GM10248 (cell line): ENCODE results near the gene VIPR1.

Source experiments
- CTCF ChIA-PET: fragments of 300-600 bp; sonication (Branson Sonifier 250); formaldehyde crosslinking; extraction: SDS; loops from one replicate; lab custom pipeline; 2021; ENCODE audit warnings: antibody characterized with exemption; lab: Yijun Ruan, JAX
- POLR2A ChIA-PET: fragments of 350-650 bp; sonication (Branson Sonifier 250); formaldehyde crosslinking; extraction: SDS; loops from one replicate; lab custom pipeline; 2020; ENCODE audit warnings: antibody characterized with exemption; lab: Yijun Ruan, JAX
- DNase-seq: peaks from one replicate; pipeline ENCODE4 v3.0.0; 2012; ENCODE audit errors: extremely low spot score
- CTCF ChIP-seq: IDR thresholded peaks from 2 replicates; pipeline ENCODE4 v1.5.1; 2012; ENCODE audit warnings: mild to moderate bottlenecking, low read depth; ENCODE audit errors: extremely low read depth, missing control alignments, control extremely low read depth

VIPR1 gene

GRCh38 chr3:42492508-42493080 lies 9.8 kb upstream of the VIPR1 start:
- no peak for TF ChIP-seq CTCF
- POLR2A ChIA-PET = no interaction called here
- CTCF ChIA-PET = no interaction called here
- no peak for DNase-seq

- no peak for TF ChIP-seq CTCF
- POLR2A ChIA-PET = no interaction called here
- no peak for DNase-seq
- CTCF ChIA-PET = no interaction called here
Measured at GRCh38 chr3:42493126-42493797, 9.2 kb upstream of the VIPR1 start.

- no peak for TF ChIP-seq CTCF
- CTCF ChIA-PET = interaction anchor here (1.1 kb wide), 1 partner anchor 50 kb away, joined by 3 read pairs; no protein-coding TSS in a partner anchor
- POLR2A ChIA-PET = no interaction called here
- DNase-seq = no peak
Measured at GRCh38 chr3:42493798-42494151, 8.7 kb upstream of the VIPR1 start.

- ChIA-PET POLR2A (no interaction called here), CTCF (interaction anchor here (1.1 kb wide), 1 partner anchor 12 kb away, joined by 3 read pairs; no protein-coding TSS in a partner anchor)
- no peak for DNase-seq
- no peak for TF ChIP-seq CTCF
Measured at GRCh38 chr3:42495393-42495792, 7.0 kb upstream of the VIPR1 start.

- ChIA-PET POLR2A (interaction anchor here (0.6 kb wide), 1 partner anchor 45 kb away, joined by 5 read pairs; no protein-coding TSS in a partner anchor), CTCF (no interaction called here)
- no peak for TF ChIP-seq CTCF
- DNase-seq = no peak
Measured at GRCh38 chr3:42497009-42497731, 5.3 kb upstream of the VIPR1 start.

- no peak for TF ChIP-seq CTCF
- DNase-seq = no peak
- ChIA-PET CTCF (no interaction called here), POLR2A (interaction anchor here (0.6 kb wide), 1 partner anchor 45 kb away, joined by 5 read pairs; no protein-coding TSS in a partner anchor)
Measured at GRCh38 chr3:42498034-42498433, 4.4 kb upstream of the VIPR1 start.
